ENCODE results near the gene DENND5A. TPM values are rescaled to one million over a fixed set of nuclear protein-coding genes. Genes with fewer than 3 reads are reported as not detected.

The DENND5A gene
- total and polyA plus RNA-seq, 2 of the 8 experiments (the other 6 are each of a cell fraction or from before 2014, with no cell fraction given): 65.7 to 139 TPM

DNA sequence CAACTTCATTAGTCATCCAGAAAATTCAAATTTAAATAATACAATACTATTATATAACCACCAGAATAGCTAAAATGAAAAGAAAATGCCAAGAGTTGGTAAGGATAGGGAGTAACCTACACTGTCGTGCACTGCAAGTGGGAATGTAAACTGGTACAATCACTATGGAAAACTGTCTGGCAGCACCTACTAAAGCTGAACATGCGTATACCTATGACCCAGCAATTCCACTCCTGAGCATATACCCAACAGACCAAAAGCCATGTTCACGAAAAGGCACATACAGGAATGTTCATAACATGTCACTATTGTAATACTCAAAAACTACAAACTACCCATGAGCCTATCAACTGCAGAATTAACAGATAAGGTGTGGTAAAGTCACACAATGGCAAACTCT is 32.7 kb downstream of the DENND5A start (continued):
- no peak for TF ChIP-seq ATF3 (IDR thresholded peaks at IDR 0.05; ENCODE audit: insufficient read depth, low read depth, low read length)
- no peak for TF ChIP-seq SP2 (IDR thresholded peaks at IDR 0.05; ENCODE audit: low read length)

All from H1 (cell line).